Middle frontal gyrus (tissue), 1 donor: ENCODE data around the gene DEDD.

Experiments used
- DNase-seq: peaks from one replicate; pipeline ENCODE4 v3.0.0-alpha.2; 2015; ENCODE audit warnings: low spot score; ENCODE audit errors: extremely low spot score

DEDD gene

DNA sequence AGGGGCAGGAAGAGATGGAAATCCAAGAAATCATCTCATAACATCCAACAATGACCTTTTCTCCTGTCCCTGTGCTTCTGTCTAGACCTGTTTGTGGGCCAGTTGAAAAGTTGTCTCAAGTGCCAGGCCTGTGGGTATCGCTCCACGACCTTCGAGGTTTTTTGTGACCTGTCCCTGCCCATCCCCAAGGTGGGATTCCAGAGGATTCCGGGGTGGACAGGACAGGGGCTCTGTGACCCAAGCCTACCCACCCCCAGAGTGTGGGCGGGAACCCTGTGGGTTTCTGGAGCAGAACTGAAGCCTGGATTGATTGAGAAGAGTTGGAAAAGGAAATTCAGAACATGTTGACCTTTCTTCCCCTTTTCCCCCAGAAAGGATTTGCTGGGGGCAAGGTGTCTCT lies 31.3 kb upstream of the DEDD start:
- no peak for DNase-seq

DNA sequence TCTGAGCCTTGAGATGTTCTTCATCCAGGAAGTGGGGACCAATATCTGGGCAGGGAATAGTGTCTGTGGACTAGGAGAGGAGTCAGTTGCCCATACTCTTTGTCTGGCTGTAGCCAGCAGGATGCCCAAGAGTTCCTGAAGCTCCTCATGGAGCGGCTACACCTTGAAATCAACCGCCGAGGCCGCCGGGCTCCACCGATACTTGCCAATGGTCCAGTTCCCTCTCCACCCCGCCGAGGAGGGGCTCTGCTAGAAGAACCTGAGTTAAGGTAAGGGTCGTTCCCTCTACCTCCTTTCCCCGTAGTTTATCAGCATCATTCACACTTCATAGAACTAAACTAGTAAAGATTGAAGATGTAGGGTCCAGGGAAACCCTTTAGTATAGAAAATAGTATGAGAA lies 30.3 kb upstream of the DEDD start:
- DNase-seq: no peak

DNA sequence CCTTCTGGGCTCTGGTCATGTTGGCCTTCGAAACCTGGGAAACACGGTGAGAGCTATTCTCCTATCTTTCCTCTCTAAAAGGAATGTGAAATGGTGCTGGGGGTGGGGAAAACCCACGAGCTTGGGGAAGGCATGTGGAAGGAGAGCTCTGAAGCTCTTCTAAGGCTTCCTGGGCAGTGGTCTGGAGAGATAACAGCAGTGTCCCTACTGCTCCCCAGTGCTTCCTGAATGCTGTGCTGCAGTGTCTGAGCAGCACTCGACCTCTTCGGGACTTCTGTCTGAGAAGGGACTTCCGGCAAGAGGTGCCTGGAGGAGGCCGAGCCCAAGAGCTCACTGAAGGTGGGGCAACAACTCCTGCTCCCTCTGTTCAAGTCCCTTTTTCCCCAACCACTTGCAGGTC lies 29.6 kb upstream of the DEDD start:
- no peak for DNase-seq

DNA sequence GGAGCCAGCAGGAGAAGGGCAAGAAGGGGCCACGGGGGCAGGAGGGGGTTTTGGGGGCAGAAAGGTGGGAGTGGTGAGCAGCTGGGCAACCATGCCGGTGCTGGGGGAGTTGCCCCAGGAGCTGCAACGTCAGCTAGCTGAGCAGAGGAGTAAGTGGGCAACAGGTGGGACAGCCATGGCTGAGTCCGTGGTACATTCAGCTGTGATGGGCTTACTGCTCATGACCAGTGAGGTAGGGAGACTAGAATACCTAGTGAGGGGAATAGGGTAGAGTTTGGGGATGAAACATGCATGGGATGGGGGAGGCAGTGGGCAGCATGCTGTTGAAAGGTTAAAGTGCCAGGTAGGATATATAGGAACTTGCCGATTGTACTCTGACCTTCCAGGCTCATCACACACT lies 29.2 kb upstream of the DEDD start:
- DNase-seq: no peak

DNA sequence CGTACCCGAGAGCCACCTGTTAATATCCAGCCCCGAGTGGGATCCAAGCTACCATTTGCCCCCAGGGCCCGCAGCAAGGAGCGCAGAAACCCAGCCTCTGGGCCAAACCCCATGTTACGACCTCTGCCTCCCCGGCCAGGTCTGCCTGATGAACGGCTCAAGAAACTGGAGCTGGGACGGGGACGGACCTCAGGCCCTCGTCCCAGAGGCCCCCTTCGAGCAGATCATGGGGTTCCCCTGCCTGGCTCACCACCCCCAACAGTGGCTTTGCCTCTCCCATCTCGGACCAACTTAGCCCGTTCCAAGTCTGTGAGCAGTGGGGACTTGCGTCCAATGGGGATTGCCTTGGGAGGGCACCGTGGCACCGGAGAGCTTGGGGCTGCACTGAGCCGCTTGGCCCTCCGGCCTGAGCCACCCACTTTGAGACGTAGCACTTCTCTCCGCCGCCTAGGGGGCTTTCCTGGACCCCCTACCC lies 28.2 kb upstream of the DEDD start:
- DNase-seq: no peak

DNA sequence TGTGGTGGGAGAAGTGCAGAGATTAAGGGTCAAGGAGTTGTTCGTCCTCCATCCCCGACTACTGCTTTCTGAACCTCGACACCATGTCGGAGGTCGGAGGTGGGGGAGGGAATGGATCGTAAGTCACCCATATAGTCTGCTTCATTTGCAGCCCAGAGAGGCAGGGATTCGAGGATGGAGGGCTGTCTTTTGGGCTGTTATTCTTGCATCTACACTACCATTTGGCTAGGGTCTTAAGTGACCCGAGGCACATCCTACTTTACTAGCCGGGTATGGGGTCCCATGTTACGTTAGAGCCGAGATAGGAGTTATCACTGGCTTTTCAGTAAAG lies 27.4 kb upstream of the DEDD start:
- no peak for DNase-seq

DNA sequence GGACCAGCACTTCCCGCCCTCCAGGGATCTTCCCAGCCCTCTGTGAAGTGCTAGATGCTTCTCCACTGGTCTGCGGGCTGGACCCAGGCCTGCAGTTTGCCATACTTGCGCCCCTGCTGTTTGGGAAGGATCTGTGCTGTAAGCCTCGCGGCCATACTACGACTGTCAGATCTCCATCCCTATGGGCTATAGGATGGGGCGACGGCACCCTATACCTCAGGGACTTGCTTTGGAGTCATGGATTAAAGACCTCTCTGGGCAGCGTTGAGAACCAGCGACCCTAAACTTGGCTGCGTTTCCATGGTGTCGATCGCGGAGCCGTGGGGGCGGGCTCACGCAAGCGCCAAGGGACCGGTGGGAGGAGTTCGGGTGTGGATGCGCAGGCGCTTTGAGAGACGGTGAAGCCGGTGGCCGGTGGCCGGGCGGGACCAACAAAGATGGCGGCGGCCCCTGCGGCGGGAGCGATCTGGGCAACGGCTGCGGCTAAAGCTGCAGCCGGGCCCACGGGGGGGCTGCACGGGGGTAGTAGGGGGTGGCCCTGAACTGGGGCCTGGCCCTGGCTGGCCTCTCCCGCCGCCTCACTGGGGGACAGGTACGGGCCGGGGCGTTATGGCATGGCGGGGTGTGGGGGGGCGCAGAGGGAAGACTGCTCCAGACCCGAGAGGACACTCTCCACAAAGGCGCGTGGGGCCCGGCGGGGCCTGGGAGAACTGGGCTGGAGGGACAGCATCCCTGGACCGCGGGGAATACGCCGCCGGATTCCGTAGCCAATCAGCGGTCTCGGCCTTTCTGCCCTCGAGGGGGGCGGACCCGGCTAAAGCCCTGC lies 26.8 kb upstream of the DEDD start, which contains the start of gene USP21:
USP21 (plus strand) TSS at position 414 of the 826 bp plus-strand sequence. CDS start 1,141 bp downstream, outside the sequence.
- peak; percentile 94 for DNase-seq

DNA sequence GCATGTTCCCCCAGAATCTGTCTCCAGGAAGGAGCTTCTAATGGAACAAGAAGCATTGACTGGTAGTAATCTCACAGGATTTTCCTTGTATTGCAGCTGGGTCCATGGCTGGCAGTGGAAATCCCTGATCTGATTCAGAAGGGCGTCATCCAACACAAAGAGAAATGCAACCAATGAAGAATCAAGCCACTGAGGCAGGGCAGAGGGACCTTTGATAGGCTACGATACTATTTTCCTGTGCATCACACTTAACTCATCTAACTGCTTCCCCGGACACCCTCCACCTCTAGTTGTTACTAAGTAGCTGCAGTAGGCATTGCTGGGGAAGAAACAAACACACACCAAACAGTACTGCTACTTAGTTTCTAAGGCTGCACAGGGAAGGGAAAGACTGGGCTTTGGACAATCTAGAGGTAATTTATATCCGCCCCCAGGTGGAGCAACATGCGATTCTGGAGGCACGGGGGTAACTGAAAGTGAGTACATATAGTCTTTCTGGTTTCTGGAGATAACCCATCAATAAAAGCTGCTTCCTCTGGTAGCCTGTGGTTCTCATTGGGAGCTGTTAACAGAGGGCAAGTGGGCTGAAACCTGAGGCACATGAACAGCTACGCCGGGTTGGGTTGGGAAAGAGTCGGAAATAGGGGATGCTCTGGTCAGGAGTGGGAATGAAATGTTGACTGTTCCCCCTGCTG lies 26.0 kb upstream of the DEDD start:
- no peak for DNase-seq

DNA sequence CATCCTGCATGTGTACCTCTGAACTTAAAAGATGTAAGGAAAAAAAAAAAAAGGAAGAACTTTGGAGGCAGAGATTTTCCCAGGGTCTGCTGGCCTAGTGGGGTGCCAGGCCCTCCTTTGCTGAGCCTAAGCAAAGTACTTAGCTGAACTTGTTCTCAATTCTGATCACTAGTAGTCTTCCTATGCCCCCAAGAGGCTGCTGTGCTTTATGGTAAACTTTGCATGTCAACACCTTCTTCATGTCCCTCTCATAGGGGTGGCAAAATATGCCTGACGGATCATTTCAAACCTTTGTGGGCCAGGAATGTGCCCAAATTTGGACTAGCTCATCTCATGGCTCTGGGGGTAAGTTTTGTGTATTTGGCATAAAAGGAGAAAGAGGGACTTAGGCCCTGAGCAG lies 25.4 kb upstream of the DEDD start:
- DNase-seq: no peak

DNA sequence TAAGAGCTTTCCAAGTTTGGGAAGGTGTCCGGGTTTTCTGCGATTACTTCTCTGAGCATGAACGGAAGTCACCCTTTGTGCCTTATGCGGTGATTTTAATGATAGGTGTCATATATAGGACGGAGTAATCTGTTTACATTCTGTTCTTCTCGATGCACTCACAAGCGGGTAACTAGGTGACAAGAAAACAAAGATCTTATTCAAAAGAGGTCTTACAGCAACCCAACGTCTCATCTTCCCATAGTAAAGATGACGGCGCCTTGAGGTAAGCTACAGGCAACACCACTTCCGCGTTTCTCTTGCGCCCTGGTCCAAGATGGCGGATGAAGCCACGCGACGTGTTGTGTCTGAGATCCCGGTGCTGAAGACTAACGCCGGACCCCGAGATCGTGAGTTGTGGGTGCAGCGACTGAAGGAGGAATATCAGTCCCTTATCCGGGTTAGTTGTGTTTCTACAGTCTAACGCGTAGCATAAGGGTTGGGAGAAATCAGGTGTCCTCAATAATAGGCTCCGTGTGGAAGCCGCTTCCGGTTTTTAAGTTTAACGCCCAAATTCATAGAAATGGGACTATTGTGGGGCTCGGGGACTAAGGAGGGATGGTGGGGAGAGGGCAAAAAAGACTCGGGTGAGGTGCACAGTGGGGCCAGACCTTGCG lies 21.3 kb upstream of the DEDD start, which contains the start of gene UFC1:
UFC1 (plus strand) TSS at position 297 of the 656 bp plus-strand sequence; CDS start at position 317, 20 bp downstream.
- DNase-seq: peak; percentile 83

DNA sequence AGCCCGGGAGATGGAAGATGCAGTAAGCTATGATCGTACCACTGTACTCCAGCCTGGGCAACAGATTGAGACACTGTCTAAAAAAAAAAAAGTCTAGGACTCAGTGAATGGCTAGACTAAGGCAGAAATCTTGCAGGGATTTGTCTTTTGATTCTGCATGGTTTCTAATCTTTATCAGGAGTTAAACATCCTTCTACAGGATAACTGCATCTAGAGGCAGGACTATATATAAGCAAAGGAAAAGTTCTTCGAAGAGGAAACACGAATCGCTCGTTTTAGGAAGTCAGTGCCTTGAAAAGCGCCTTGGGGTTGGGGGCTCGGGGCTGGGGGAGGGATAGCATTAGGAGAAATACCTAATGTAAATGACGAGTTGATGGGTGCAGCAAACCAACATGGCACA lies 20.7 kb upstream of the DEDD start:
- no peak for DNase-seq

DNA sequence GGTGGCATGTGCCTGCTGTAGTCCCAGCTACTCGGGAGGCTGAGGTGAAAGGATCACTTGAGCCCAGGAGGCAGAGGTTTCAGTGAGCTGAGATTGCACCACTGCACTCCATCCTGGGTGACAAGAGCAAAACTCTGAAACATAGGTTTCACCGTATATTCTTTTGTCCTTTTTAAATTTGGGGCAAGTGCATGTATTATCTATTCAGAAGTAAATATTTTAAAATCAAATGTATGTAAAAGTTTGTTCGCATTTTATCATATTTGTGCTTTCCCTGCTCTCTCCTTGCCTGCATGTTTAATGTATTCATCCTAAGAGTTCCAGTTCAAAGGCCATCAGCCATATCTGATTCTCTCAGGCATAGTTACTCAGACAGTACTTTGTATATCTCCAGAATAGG lies 13.4 kb upstream of the DEDD start:
- DNase-seq: no peak

DNA sequence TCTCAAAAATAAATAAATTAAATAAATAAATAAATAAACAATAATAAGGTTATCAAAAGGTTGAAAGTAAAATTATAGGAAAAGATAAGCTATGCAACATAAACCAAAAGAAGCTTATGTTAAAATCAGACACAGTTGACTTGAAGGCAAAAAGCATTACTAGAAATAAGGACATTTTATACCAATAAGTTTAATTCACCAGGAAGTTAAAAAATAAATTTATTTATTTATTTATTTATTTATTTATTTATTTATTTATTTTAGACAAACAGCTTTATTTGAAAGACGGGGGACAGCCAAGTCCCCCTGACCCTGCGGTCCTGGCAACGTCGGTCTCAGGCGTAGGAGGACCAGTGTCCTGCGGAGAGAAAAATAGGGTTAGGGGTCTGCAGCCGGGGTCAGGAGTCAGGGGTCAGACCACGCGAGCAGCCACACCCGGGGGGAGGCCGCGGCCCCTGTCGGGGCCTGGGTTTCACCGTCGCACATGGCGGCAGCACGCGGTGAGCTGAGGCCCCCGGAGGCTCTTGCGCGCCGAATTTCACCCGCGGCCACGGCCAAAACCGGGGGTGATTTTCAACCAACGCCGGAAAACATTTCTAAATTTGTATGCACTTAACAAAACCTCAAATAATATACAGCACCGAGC lies 8.4 kb upstream of the DEDD start:
- DNase-seq: no peak

DNA sequence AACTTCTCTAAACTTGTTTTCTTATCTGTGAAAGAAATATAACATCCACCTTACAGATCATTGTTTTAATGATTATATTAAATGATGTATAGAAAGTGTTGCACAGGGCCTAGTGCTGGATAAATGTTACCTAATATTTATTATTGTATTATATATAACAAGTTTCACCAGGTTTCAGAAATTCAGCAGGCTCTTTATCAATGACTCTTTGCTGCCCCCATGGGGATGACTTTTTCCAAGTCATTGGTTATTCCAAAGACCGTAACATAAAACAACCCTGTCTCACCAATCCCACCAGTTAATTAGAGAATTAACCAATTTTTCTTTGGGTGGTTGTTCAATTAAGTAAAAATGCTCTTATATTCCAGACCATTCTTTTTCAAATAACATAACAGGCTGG lies 7.3 kb upstream of the DEDD start:
- no peak for DNase-seq

DNA sequence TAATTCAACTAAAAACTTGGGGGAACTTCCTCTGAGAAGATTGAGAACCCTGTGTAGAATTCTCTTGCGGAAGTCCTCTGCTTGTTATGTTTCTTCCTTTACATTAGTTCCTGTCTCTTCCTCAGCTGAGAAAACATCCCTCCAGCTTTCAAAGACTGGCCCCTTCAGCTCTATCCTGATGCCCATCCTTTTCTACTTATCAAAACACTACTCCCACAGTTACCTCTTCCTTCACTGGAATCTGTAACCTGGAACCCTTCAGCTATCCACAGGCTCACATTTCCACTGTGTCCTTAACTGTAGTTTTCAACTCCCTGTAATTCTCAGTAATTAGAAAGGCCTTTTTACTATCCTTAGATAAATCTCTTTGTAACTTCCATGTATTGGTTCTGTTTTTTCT lies 6.0 kb upstream of the DEDD start:
- no peak for DNase-seq

DNA sequence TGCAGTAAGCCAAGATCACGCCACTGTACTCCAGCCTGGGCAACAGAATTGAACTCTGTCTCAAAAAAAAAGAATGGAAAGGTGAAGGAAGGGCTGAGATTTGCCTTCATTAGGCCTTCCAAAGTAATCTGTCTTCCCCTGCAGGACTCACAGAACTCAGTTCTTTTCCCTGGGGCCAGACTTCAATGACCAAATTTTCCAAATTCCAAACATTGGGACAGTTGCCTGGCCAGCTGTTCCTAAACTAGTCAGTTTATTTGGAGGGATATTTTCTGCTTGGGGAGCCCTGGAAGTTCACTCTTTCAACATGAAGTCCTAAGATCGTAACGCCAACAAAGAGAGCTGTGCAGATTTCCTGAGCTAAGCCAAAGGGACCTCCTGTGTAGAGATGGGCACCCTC lies 5.4 kb upstream of the DEDD start:
- DNase-seq: no peak

DNA sequence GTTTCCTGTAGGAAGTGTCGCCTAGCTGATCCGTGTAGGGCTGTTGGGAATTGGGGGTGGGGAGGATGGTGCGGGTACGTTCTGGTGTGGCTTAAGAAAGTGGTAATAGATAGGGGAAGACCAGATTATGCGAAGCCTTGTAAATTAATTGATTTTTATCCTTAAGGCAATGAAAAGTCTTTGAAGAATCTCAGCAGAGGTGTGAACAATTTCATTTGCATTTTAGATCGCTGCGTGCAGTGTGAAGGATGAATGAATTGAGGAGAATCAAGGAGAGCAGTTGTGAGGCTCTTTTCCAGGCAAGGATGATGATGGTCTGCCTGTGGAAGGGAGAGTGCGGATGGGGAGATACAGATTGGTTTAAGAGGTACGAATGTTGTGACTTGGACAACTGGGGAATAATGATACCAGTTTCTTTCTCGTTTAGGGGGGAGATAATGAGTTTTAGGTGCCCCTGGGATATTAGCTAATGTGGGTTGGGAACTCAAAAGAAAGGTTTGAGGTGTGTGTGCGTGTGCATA lies 813 bp upstream of the DEDD start:
- no peak for DNase-seq

DNA sequence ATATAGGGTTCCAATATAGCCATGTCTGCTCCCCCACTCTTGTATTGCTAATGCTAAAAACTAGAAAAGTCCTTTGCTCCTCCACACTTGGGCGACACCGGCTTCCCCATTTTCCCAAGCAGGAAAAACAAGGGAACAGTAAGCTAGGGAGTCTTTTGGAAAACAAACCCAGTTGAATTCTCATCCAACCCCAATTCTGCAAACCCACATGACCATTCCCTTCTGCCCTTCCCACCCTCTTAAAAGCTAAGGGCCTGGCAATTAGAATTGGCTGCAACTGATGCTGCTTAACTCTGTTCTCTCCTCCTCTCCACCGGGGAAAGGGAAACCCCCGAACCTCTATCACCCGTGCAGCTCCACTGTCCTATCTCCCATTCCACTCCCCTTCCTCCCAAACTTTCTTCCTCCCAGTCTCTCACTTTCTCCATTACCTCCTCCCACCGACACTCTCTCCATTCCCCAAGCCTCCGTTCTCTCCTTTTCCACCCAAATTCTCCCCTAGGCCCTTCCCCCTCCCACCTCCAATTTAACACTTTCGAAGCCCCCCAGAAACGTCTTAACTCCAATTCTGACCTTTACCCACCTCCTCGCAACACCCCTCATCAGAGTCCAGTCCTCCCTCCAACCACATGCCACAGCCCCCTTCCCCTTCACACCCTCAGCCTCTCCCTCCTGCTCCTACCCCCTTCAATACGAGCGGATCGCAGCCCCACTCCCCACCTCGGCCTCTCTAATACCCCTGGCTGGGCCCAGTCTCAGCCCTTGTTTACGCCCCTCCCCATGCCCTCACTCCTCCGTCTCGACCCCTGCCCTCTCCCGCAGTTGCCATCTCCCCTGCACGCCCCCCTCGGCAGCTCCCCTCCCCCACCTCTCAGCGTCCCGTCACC lies 701 bp downstream of the DEDD start:
- no peak for DNase-seq

DNA sequence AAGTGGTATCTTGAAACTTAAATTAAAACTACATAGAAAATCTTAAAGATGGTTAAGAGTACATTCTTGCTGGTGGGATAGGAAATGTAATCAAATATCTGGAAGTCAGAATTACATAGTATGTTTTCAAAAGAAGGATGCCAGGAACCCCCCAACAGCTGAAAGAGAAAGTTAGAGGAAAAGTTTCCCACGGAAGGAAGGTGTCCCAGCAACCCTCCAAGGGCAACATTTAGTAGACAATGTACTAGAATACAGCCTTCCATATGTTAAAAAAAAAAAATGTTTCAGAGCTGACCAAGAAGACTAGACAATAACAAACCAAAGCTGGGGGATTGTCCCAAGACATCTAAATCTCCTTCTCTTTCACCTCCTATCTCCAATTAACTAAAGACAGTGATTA lies 2.2 kb downstream of the DEDD start:
- DNase-seq: no peak

DNA sequence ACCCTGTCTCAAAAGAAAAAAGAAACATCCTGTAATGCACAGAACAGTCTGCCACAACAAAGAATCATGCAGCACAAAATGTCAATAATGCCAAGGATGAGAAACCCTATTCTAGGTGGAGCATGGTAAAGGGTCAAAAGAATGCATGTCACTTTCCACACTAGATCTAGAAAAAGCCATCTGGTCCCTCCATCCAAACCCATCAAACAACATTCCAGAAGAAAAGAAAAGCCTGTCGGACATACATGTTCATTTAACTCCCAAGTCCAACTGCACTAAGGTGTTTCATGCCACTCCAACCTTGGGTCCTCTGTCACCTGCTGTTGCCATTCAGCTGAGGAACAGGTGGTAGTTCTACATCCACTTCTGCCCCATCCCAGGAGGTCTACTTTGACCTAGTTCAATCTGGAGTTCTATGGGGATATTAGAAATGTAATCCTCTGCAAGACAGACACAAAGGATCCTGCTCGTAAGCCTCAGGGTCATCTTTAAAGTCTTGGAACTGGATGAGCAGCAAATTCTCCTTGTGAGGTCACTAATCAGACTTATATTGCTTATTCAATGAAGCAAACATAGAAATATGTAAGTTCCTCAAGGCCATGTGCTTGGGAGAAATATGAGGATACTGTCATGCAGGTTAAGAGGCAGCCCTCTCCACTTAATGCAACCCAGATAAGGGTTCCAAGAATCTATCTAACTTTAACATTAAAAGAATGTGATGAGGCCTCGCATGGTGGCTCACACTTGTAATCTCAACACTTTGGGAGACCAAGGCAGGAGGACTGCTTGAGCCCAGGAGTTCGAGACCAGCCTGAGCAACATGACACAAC lies 3.7 kb downstream of the DEDD start:
- DNase-seq: no peak
